K562 (cell line): ENCODE measurements around the gene TMEM209.
"Not testable (repeated sequence)": the region's sequence is repeated elsewhere in the genome, so short reads cannot be mapped to it uniquely, and the experiment has no call there.

Experiments
- SMC3 ChIP-seq: conservative IDR thresholded peaks from 2 replicates; pipeline ENCODE4 v1.6.1; 2011; ENCODE audit warnings: low read depth, low read length, improper control_type of control experiment; ENCODE audit not compliant: insufficient read depth
- U2AF2 ChIP-seq: fragments of 200-400 bp; formaldehyde crosslinking; optimal IDR thresholded peaks from 2 replicates; pipeline ENCODE3; 2017; ENCODE audit warnings: low read depth, mild to moderate bottlenecking, low read length
- TF ChIP-seq, protein P1 (sequence below), 2 experiments: fragments of 450-650 bp in 1 of 2; sonication (generic) in 1 of 2; formaldehyde crosslinking in 1 of 2; IDR thresholded peaks in 1 of 2; conservative IDR thresholded peaks in 1 of 2; 2 replicates each; pipeline versions ENCODE4 v1.6.1 to v1.8.1; 2016 to 2023; ENCODE audit warnings: mild to moderate bottlenecking in 2 of 2, moderate library complexity in 2 of 2, inconsistent platforms in 1 of 2, missing genetic modification reagents in 1 of 2

DNA sequence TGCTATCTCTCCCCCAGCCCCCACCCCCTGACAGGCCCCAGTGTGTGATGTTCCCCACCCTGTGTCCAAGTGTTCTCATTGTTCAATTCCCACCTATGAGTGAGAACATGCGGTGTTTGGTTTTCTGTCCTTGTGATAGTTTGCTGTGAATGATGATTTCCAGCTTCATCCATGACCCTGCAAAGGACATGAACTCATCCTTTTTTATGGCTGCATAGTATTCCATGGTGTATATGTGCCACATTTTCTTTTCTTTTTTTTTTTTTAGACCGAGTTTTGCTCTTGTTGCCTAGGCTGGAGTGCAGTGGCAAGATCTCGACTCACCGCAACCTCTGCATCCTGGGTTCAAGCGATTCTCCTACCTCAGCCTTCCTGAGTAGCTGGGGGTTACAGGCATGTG lies 43.6 kb upstream of the TMEM209 start:
- not testable (repeated sequence) for TF ChIP-seq SMC3, U2AF2
- TF ChIP-seq, protein P1, sequence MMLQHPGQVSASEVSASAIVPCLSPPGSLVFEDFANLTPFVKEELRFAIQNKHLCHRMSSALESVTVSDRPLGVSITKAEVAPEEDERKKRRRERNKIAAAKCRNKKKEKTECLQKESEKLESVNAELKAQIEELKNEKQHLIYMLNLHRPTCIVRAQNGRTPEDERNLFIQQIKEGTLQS (IDR thresholded peaks at IDR 0.05) = not testable (repeated sequence)
- TF ChIP-seq, protein P1 (CRISPR knock-in tag; conservative IDR thresholded peaks at IDR 0.05) = not testable (repeated sequence)
